A673 (cell line): ENCODE data around the gene KRTAP4-3.
"Not testable (repeated sequence)": the region's sequence is repeated elsewhere in the genome, so short reads cannot be mapped to it uniquely, and the experiment has no call there.

Experiments
- EZH2 ChIP-seq: fragments of 200-600 bp; sonication (generic); IDR thresholded peaks from 2 replicates; pipeline ENCODE4 v1.6.1; 2017; ENCODE audit warnings: borderline replicate concordance, low read depth, mild to moderate bottlenecking, mixed read lengths, antibody characterized with exemption, low read length; ENCODE audit not compliant: poor library complexity, severe bottlenecking
- TF ChIP-seq, protein P1 (sequence below): fragments of 300-800, 200-600 bp; sonication (generic); conservative IDR thresholded peaks from 2 replicates; pipeline ENCODE4 v1.5.1; 2017; ENCODE audit warnings: low read depth, mild to moderate bottlenecking, antibody characterized with exemption, low read length, moderate library complexity, mixed read lengths

DNA sequence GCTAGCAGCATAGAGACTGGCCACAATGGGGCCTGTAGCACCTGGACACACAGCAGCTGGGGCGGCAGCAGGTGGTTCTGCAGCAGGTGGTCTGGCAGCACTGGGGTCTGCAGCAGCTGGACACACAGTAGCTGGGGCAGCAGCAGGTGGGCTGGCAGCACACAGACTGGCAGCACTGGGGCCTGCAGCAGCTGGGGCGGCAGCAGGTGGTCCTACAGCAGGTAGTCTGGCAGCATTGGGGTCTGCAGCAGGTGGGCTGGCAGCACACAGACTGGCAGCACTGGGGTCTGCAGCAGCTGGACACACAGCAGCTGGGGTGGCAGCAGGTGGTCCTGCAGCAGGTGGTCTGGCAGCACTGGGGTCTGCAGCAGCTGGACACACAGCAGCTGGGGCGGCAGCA is 7.8 kb downstream of the KRTAP4-3 start:
- TF ChIP-seq, protein P1, sequence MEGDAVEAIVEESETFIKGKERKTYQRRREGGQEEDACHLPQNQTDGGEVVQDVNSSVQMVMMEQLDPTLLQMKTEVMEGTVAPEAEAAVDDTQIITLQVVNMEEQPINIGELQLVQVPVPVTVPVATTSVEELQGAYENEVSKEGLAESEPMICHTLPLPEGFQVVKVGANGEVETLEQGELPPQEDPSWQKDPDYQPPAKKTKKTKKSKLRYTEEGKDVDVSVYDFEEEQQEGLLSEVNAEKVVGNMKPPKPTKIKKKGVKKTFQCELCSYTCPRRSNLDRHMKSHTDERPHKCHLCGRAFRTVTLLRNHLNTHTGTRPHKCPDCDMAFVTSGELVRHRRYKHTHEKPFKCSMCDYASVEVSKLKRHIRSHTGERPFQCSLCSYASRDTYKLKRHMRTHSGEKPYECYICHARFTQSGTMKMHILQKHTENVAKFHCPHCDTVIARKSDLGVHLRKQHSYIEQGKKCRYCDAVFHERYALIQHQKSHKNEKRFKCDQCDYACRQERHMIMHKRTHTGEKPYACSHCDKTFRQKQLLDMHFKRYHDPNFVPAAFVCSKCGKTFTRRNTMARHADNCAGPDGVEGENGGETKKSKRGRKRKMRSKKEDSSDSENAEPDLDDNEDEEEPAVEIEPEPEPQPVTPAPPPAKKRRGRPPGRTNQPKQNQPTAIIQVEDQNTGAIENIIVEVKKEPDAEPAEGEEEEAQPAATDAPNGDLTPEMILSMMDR, result not testable (repeated sequence)
- TF ChIP-seq EZH2, result not testable (repeated sequence)
